ENCODE measurements around the gene RASSF1. TPM values are rescaled to one million over a fixed set of nuclear protein-coding genes. Genes with fewer than 3 reads are reported as not detected.
A peak's percentile ranks its signal among the peaks of the same experiment; 100 is the strongest.

Gene RASSF1
- total and polyA plus RNA-seq, 4 donors = 33.6 to 43.2 (median 41.9) TPM

DNA sequence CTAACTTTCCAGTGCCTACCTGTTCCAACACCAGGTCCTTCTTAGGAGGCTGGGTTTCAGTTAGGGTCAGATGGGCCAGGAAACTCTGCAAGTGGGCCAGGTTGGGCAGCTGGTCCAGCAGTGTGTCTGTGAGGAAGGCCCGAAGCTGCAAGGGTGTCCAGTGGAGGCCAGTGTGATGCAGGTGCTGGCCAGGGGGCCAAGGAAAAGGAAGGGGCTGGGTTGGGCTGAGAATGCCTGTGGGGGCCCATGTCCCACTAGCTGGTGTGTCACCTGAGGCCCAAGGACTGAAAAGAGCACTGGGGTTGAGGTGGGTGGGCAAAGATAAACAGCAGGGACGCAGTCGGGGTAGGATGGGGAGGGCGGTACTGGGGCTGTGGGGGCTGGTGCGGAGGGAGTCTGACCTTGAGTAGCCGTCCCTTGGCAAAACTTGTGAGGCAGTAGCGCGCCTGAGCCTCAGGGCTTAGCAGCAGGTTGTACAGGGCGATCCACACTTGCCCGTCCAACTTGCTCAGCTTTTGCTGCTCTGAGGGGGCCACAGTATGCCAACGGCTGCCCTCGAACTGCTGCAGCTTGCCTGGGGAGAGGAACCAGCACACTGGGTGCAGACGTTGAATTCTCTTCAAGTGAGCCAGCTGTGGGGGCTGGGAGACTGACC is 1.5 kb upstream of the RASSF1 start:
- no peaks in the 10 kb centered on the region for H3K4me1 ChIP-seq (ENCODE audit: control insufficient read depth in 1 of 2, insufficient read depth in 2 of 2, low read length in 2 of 2)
- H3K36me3 ChIP-seq (ENCODE audit: control insufficient read depth in 1 of 2, insufficient read depth in 2 of 2, low read length in 1 of 2) = no peaks in the 10 kb centered on the region
- no peaks in the 10 kb centered on the region for H3K27me3 ChIP-seq (ENCODE audit: control insufficient read depth in 1 of 2, insufficient read depth in 2 of 2, low read length in 1 of 2)
- H3K4me3 ChIP-seq (ENCODE audit: low read length in 2 of 2) = no peak overlapping the region
- no peak for DNase-seq
- H3K9me3 ChIP-seq (ENCODE audit: control insufficient read depth, low read length) = no peaks in the 10 kb centered on the region
- intact Hi-C loops (cut with DNase I) = no loop called here
- ATAC-seq (ENCODE audit: low FRiP score) = no peak
- 90 to 94% methylated on average over 13 of the region's 13 CpGs for WGBS, 2 donors
- no peak overlapping the region for H3K27ac ChIP-seq (ENCODE audit: low read depth in 1 of 2, low read length in 2 of 2)

GRCh38 chr3:50341537-50341936 is 901 bp upstream of the RASSF1 start:
- no peaks in the 10 kb centered on the region for H3K9me3 ChIP-seq (ENCODE audit: control insufficient read depth, low read length)
- intact Hi-C loops (cut with DNase I) = no loop called here
- H3K4me1 ChIP-seq (ENCODE audit: control insufficient read depth in 1 of 2, insufficient read depth in 2 of 2, low read length in 2 of 2) = no peaks in the 10 kb centered on the region
- no peak overlapping the region for H3K4me3 ChIP-seq (ENCODE audit: low read length in 2 of 2)
- no peak overlapping the region for H3K27ac ChIP-seq (ENCODE audit: low read depth in 1 of 2, low read length in 2 of 2)
- no peak for ATAC-seq (ENCODE audit: low FRiP score)
- no peaks in the 10 kb centered on the region for H3K36me3 ChIP-seq (ENCODE audit: control insufficient read depth in 1 of 2, insufficient read depth in 2 of 2, low read length in 1 of 2)
- 90 to 95% methylated on average over 9 of the region's 9 CpGs for WGBS, 2 donors
- H3K27me3 ChIP-seq (ENCODE audit: control insufficient read depth in 1 of 2, insufficient read depth in 2 of 2, low read length in 1 of 2) = no peaks in the 10 kb centered on the region
- no peak for DNase-seq

- H3K4me1 ChIP-seq (ENCODE audit: control insufficient read depth in 1 of 2, insufficient read depth in 2 of 2, low read length in 2 of 2) = no peaks in the 10 kb centered on the region
- DNase-seq = no peak
- 20 to 33% methylated on average over 9 of the region's 9 CpGs for WGBS, 2 donors
- ATAC-seq (ENCODE audit: low FRiP score) = no peak
- H3K9me3 ChIP-seq (ENCODE audit: control insufficient read depth, low read length) = no peaks in the 10 kb centered on the region
- peak overlapping the region in 1 of 2 donors; percentile 2 for H3K27ac ChIP-seq (ENCODE audit: low read depth in 1 of 2, low read length in 2 of 2)
- H3K4me3 ChIP-seq (ENCODE audit: low read length in 2 of 2) = peak overlapping the region in 1 of 2 donors; percentile 39
- no peaks in the 10 kb centered on the region for H3K27me3 ChIP-seq (ENCODE audit: control insufficient read depth in 1 of 2, insufficient read depth in 2 of 2, low read length in 1 of 2)
- intact Hi-C loops (cut with DNase I) = no loop called here
- no peaks in the 10 kb centered on the region for H3K36me3 ChIP-seq (ENCODE audit: control insufficient read depth in 1 of 2, insufficient read depth in 2 of 2, low read length in 1 of 2)
Observed at GRCh38 chr3:50340147-50340447, 539 bp downstream of the RASSF1 start.

GRCh38 chr3:50339485-50340146 is 1.0 kb downstream of the RASSF1 start:
- intact Hi-C loops (cut with DNase I) = no loop called here
- H3K4me3 ChIP-seq (ENCODE audit: low read length in 2 of 2) = peak overlapping the region in 1 of 2 donors; percentile 39
- H3K4me1 ChIP-seq (ENCODE audit: control insufficient read depth in 1 of 2, insufficient read depth in 2 of 2, low read length in 2 of 2) = no peaks in the 10 kb centered on the region
- no peaks in the 10 kb centered on the region for H3K9me3 ChIP-seq (ENCODE audit: control insufficient read depth, low read length)
- 77 to 80% methylated on average over 14 of the region's 14 CpGs for WGBS, 2 donors
- H3K36me3 ChIP-seq (ENCODE audit: control insufficient read depth in 1 of 2, insufficient read depth in 2 of 2, low read length in 1 of 2) = no peaks in the 10 kb centered on the region
- ATAC-seq (ENCODE audit: low FRiP score) (no peak), DNase-seq (no peak)
- no peaks in the 10 kb centered on the region for H3K27me3 ChIP-seq (ENCODE audit: control insufficient read depth in 1 of 2, insufficient read depth in 2 of 2, low read length in 1 of 2)
- H3K27ac ChIP-seq (ENCODE audit: low read depth in 1 of 2, low read length in 2 of 2) = no peak overlapping the region

DNA sequence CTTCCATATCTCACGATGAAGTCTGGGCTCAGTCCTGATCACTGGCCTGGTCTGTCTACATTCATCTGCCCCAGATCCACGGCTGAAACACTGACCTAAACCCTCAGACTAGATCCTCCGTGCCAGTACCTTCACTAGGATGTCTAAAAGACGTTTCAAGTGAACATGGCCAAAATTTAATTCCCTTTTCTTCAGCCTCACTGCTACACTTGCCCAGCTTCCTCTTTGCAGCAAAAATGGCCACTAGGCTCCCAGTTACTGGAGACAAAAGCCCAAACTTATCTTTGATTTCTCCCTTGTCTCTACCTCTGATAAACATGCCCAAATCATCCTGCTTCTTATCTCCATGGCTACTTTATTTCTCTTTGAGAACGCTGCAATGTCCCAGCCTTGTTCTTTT is 1.7 kb downstream of the RASSF1 start:
- Histone ChIP-seq H3K4me3 (ENCODE audit: low read length in 2 of 2) (no peak overlapping the region), H3K27me3 (ENCODE audit: control insufficient read depth in 1 of 2, insufficient read depth in 2 of 2, low read length in 1 of 2) (no peaks in the 10 kb centered on the region), H3K9me3 (ENCODE audit: control insufficient read depth, low read length) (no peaks in the 10 kb centered on the region), H3K4me1 (ENCODE audit: control insufficient read depth in 1 of 2, insufficient read depth in 2 of 2, low read length in 2 of 2) (peaks cover 0 to 5% of the 10 kb centered on the region in 2 donors), H3K27ac (ENCODE audit: low read depth in 1 of 2, low read length in 2 of 2) (peak overlapping the region in 1 of 2 donors; percentile 18), H3K36me3 (ENCODE audit: control insufficient read depth in 1 of 2, insufficient read depth in 2 of 2, low read length in 1 of 2) (no peaks in the 10 kb centered on the region)
- intact Hi-C loops (cut with DNase I) = no loop called here
- WGBS, 2 donors = 69 to 72% methylated on average over 5 of the region's 5 CpGs
- DNase-seq = no peak
- no peak for ATAC-seq (ENCODE audit: low FRiP score)

- peaks cover 0 to 5% of the 10 kb centered on the region in 2 donors for H3K4me1 ChIP-seq (ENCODE audit: control insufficient read depth in 1 of 2, insufficient read depth in 2 of 2, low read length in 2 of 2)
- peak; percentile 93 for ATAC-seq (ENCODE audit: low FRiP score)
- H3K36me3 ChIP-seq (ENCODE audit: control insufficient read depth in 1 of 2, insufficient read depth in 2 of 2, low read length in 1 of 2) = no peaks in the 10 kb centered on the region
- WGBS, 2 donors = 0% methylated on average over 67 to 79 of the region's 79 CpGs
- peak overlapping the region; percentile 17 to 86 for H3K27ac ChIP-seq (ENCODE audit: low read depth in 1 of 2, low read length in 2 of 2)
- intact Hi-C loops (cut with DNase I) = no loop called here
- H3K27me3 ChIP-seq (ENCODE audit: control insufficient read depth in 1 of 2, insufficient read depth in 2 of 2, low read length in 1 of 2) = no peaks in the 10 kb centered on the region
- peak overlapping the region; percentile 51 to 78 for H3K4me3 ChIP-seq (ENCODE audit: low read length in 2 of 2)
- no peaks in the 10 kb centered on the region for H3K9me3 ChIP-seq (ENCODE audit: control insufficient read depth, low read length)
- DNase-seq = peak; percentile 100
Observed at GRCh38 chr3:50337175-50337861, 3.3 kb downstream of the RASSF1 start.

GRCh38 chr3:50336452-50337174 is 4.0 kb downstream of the RASSF1 start:
- no peaks in the 10 kb centered on the region for H3K36me3 ChIP-seq (ENCODE audit: control insufficient read depth in 1 of 2, insufficient read depth in 2 of 2, low read length in 1 of 2)
- DNase-seq = no peak
- WGBS, 2 donors = 1% methylated on average over 26 to 31 of the region's 31 CpGs
- no peaks in the 10 kb centered on the region for H3K9me3 ChIP-seq (ENCODE audit: control insufficient read depth, low read length)
- H3K4me3 ChIP-seq (ENCODE audit: low read length in 2 of 2) = peak overlapping the region; percentile 51 to 78
- ATAC-seq (ENCODE audit: low FRiP score) = no peak
- intact Hi-C loops (cut with DNase I) = no loop called here
- H3K27me3 ChIP-seq (ENCODE audit: control insufficient read depth in 1 of 2, insufficient read depth in 2 of 2, low read length in 1 of 2) = no peaks in the 10 kb centered on the region
- H3K27ac ChIP-seq (ENCODE audit: low read depth in 1 of 2, low read length in 2 of 2) = peak overlapping the region; percentile 17 to 86
- H3K4me1 ChIP-seq (ENCODE audit: control insufficient read depth in 1 of 2, insufficient read depth in 2 of 2, low read length in 2 of 2) = peaks cover 0 to 5% of the 10 kb centered on the region in 2 donors

DNA sequence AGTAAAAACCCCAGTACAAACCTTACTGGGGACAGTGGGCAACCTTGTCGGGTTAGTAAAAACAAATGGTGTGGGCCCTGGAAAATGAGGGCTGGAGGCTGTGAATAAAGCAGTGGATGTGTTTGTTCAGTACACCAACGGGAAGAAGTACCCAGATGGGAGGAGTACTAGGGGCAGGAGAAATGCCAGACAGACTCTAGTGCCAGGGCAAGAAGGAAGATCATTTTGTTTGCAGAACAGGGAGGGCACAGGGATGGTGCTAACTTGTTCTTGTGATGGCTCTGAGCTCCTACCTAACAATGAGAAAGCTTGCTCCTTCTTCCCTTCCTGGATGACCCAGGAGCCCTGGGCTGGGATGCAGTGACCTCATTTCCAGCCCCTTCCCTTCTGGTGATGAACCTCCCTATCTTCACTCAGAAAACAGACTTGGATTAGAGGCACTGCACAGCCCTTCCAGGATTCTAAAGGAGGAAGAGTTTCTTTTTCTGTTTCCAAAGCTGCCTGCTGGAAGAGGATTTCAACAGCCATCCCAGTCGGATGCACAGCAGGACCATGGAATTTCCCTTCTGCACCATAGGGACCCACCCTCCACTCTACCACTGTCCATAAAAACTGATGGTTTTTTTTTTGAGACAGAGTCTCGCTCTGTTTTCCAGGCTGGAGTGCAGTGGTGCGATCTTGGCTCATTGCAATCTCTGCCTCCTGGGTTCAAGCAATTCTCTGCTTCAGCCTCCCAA is 6.1 kb downstream of the RASSF1 start:
- H3K27me3 ChIP-seq (ENCODE audit: control insufficient read depth in 1 of 2, insufficient read depth in 2 of 2, low read length in 1 of 2) = no peaks in the 10 kb centered on the region
- intact Hi-C loops (cut with DNase I) = no loop called here
- no peak for DNase-seq
- H3K27ac ChIP-seq (ENCODE audit: low read depth in 1 of 2, low read length in 2 of 2) = peak overlapping the region in 1 of 2 donors; percentile 35
- H3K9me3 ChIP-seq (ENCODE audit: control insufficient read depth, low read length) = no peaks in the 10 kb centered on the region
- peaks cover 0 to 7% of the 10 kb centered on the region in 2 donors for H3K36me3 ChIP-seq (ENCODE audit: control insufficient read depth in 1 of 2, insufficient read depth in 2 of 2, low read length in 1 of 2)
- H3K4me3 ChIP-seq (ENCODE audit: low read length in 2 of 2) = no peak overlapping the region
- ATAC-seq (ENCODE audit: low FRiP score) = no peak
- H3K4me1 ChIP-seq (ENCODE audit: control insufficient read depth in 1 of 2, insufficient read depth in 2 of 2, low read length in 2 of 2) = peaks cover 0 to 5% of the 10 kb centered on the region in 2 donors
- WGBS, 2 donors = 46 to 48% methylated on average over 5 of the region's 5 CpGs

All from aorta (tissue), 5 donors.